H9 (cell line): ENCODE data around the gene DARS1. TPM values are rescaled to one million over a fixed set of nuclear protein-coding genes. Genes with fewer than 3 reads are reported as not detected.

ENCODE experiments used
- DNase-seq: peaks from one replicate; pipeline ENCODE4 v3.0.0-alpha.2; 2017
- H2AFZ ChIP-seq: one replicate; pipeline ENCODE4 v1.6.1; 2013; ENCODE audit warnings: mild to moderate bottlenecking, low read length, control low read depth, moderate library complexity
- H2AK5ac ChIP-seq: 2 replicates; pipeline ENCODE4 v1.6.1; 2013; ENCODE audit warnings: low read length, control low read depth, mixed read lengths; ENCODE audit not compliant: insufficient read length
- H2BK120ac ChIP-seq: one replicate; pipeline ENCODE4 v1.6.1; 2013; ENCODE audit warnings: low read depth, mild to moderate bottlenecking, low read length, control low read depth, inconsistent platforms; ENCODE audit not compliant: poor library complexity, severe bottlenecking
- H2BK12ac ChIP-seq: 2 replicates; pipeline ENCODE4 v1.6.1; 2013; ENCODE audit warnings: low read length, control low read depth, mixed read lengths, low read depth; ENCODE audit not compliant: insufficient read length
- H2BK15ac ChIP-seq: 2 replicates; pipeline ENCODE4 v1.6.1; 2013; ENCODE audit warnings: low read depth, low read length, control low read depth
- H2BK20ac ChIP-seq: one replicate; pipeline ENCODE4 v1.6.1; 2013; ENCODE audit warnings: low read depth, mild to moderate bottlenecking, low read length, control low read depth, inconsistent platforms; ENCODE audit not compliant: poor library complexity, severe bottlenecking
- H2BK5ac ChIP-seq: 2 replicates; pipeline ENCODE4 v1.6.1; 2013; ENCODE audit warnings: low read length, control low read depth, mixed read lengths; ENCODE audit not compliant: insufficient read length
- H3K14ac ChIP-seq: 2 replicates; pipeline ENCODE4 v1.6.1; 2013; ENCODE audit warnings: low read length, control low read depth; ENCODE audit not compliant: insufficient read depth
- H3K18ac ChIP-seq: 2 replicates; pipeline ENCODE4 v1.6.1; 2013; ENCODE audit warnings: low read depth, mild to moderate bottlenecking, mixed read lengths, low read length, control low read depth; ENCODE audit not compliant: insufficient read length
- H3K23ac ChIP-seq: 2 replicates; pipeline ENCODE4 v1.6.1; 2013; ENCODE audit warnings: low read length, control low read depth, mixed read lengths, low read depth; ENCODE audit not compliant: insufficient read length
- H3K23me2 ChIP-seq: 2 replicates; pipeline ENCODE4 v1.6.1; 2013; ENCODE audit warnings: low read depth, mild to moderate bottlenecking, mixed read lengths, low read length, control low read depth; ENCODE audit not compliant: insufficient read length, poor library complexity, severe bottlenecking
- H3K27ac ChIP-seq: 2 replicates; pipeline ENCODE4 v1.5.1; 2013; ENCODE audit warnings: low read length, control low read depth, mixed read lengths, low read depth; ENCODE audit not compliant: insufficient read length
- H3K27me3 ChIP-seq: 2 replicates; pipeline ENCODE4 v1.6.1; 2013; ENCODE audit warnings: low read length, control low read depth, inconsistent platforms; ENCODE audit not compliant: insufficient read depth
- H3K4ac ChIP-seq: 2 replicates; pipeline ENCODE4 v1.6.1; 2013; ENCODE audit warnings: low read depth, mild to moderate bottlenecking, control low read depth, inconsistent platforms, low read length, moderate library complexity
- H3K4me1 ChIP-seq: 2 replicates; pipeline ENCODE4 v1.6.1; 2013; ENCODE audit warnings: low read length, control low read depth, inconsistent platforms; ENCODE audit not compliant: insufficient read depth
- H3K4me2 ChIP-seq: 2 replicates; pipeline ENCODE4 v1.6.1; 2013; ENCODE audit warnings: low read length, control low read depth, mixed read lengths; ENCODE audit not compliant: insufficient read length, insufficient read depth
- H3K56ac ChIP-seq: 2 replicates; pipeline ENCODE4 v1.6.1; 2013; ENCODE audit warnings: low read depth, mild to moderate bottlenecking, mixed read lengths, low read length, control low read depth; ENCODE audit not compliant: insufficient read length
- H3K79me1 ChIP-seq: 2 replicates; pipeline ENCODE4 v1.6.1; 2013; ENCODE audit warnings: low read depth, mild to moderate bottlenecking, moderate library complexity, low read length, control low read depth, inconsistent platforms; ENCODE audit not compliant: insufficient read depth, poor library complexity, severe bottlenecking
- H3K79me2 ChIP-seq: 2 replicates; pipeline ENCODE4 v1.6.1; 2013; ENCODE audit warnings: low read length, control low read depth, inconsistent platforms; ENCODE audit not compliant: insufficient read depth
- H3K9ac ChIP-seq: 2 replicates; pipeline ENCODE4 v1.6.1; 2013; ENCODE audit warnings: low read length, control low read depth, mixed read lengths; ENCODE audit not compliant: insufficient read length; ENCODE audit errors: extremely low read depth
- H3K9me3 ChIP-seq: one replicate; pipeline ENCODE4 v1.6.1; 2013; ENCODE audit warnings: low read depth, low read length, inconsistent platforms; ENCODE audit not compliant: control insufficient read depth
- H3T11ph ChIP-seq: one replicate; pipeline ENCODE4 v1.6.1; 2013; ENCODE audit warnings: mild to moderate bottlenecking, low read length, control low read depth, inconsistent platforms
- H4K20me1 ChIP-seq: one replicate; pipeline ENCODE4 v1.6.1; 2013; ENCODE audit not compliant: control insufficient read depth, insufficient read length, insufficient read depth
- H4K5ac ChIP-seq: 2 replicates; pipeline ENCODE4 v1.6.1; 2013; ENCODE audit warnings: low read depth, mild to moderate bottlenecking, mixed read lengths, low read length, control low read depth; ENCODE audit not compliant: insufficient read length
- H4K8ac ChIP-seq: replicated peaks from 2 replicates; pipeline ENCODE4 v1.6.1; 2013; ENCODE audit warnings: low read length, control low read depth, mixed read lengths, low read depth; ENCODE audit not compliant: insufficient read length
- H4K91ac ChIP-seq: 2 replicates; pipeline ENCODE4 v1.6.1; 2013; ENCODE audit warnings: low read depth, mild to moderate bottlenecking, moderate library complexity, mixed read lengths, low read length, control low read depth; ENCODE audit not compliant: insufficient read length
- H3K27ac Mint-ChIP-seq, 3 experiments: 2 replicates in 2 of 3; 3 replicates in 1 of 3; pipeline ENCODE4 v1.8.0; 2020 to 2021; ENCODE audit warnings: mixed read lengths in 3 of 3, mild to moderate bottlenecking in 1 of 3, moderate library complexity in 1 of 3
- H3K27me3 Mint-ChIP-seq: 2 replicates; pipeline ENCODE4 v1.8.0; 2021; ENCODE audit warnings: low read depth, mild to moderate bottlenecking, moderate library complexity, mixed read lengths
- H3K36me3 Mint-ChIP-seq, 3 experiments: 2 replicates in 2 of 3; 3 replicates in 1 of 3; pipeline ENCODE4 v1.8.0; 2020 to 2021; ENCODE audit warnings: low read depth in 3 of 3, mixed read lengths in 3 of 3; ENCODE audit not compliant: insufficient read depth in 1 of 3
- H3K4me1 Mint-ChIP-seq, 2 experiments: 2 replicates each; pipeline ENCODE4 v1.8.0; 2020; ENCODE audit warnings: mixed read lengths in 2 of 2
- H3K4me3 Mint-ChIP-seq, 2 experiments: 2 replicates in 1 of 2; 3 replicates in 1 of 2; pipeline ENCODE4 v1.8.0; 2020 to 2021; ENCODE audit warnings: mild to moderate bottlenecking in 2 of 2, mixed read lengths in 2 of 2, moderate library complexity in 1 of 2
- H3K9me3 Mint-ChIP-seq, 2 experiments: 2 replicates in 1 of 2; 3 replicates in 1 of 2; pipeline ENCODE4 v1.8.0; 2020; ENCODE audit warnings: mild to moderate bottlenecking in 2 of 2, mixed read lengths in 2 of 2, moderate library complexity in 1 of 2
- total RNA-seq: library from RNA; stranded (reverse); gene quantifications from 2 replicates; pipeline ENCODE4 v1.2.1, GENCODE V29; 2021
- TF ChIP-seq, protein P1 (sequence below): fragments of 200-600 bp; sonication (generic); conservative IDR thresholded peaks from 3 replicates; pipeline ENCODE4 v1.8.0; 2021; ENCODE audit warnings: antibody characterized with exemption, mild to moderate bottlenecking

The DARS1 gene
- total RNA-seq, 1 experiment from 2014 or later, result 117 TPM

DNA sequence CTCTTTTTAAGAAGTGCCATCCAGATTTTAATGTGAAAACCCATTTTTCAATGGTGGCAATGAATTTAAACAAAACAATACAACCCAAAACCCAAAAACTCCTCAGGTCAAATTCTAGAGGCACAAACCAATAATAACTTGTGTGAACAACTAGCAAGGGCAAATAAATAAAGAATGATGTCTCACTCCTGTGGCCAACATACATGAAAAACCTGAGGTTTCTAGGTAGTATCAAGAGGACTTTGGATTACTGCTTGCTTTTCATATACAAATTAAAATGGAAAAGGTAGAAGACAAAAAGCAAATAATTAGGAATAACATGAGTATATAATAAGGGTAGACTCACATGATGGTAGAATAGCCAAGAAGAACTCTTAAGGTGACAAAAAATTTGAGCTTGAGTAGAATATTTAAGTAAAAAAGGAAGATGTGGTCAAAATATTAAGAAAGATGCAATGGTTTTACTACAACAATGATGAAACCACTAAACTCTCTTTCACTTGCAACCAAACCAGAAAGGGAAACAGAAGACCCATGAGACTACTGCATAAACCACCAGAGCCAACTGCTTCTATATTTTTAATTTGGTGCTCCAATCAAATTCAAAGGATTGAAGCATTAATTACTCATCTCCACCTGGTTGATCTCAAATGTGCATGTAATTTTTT lies 53.5 kb downstream of the DARS1 start:
- H3K4ac ChIP-seq, result no peak overlapping the region
- no peak overlapping the region for H2BK20ac ChIP-seq
- no peak overlapping the region for H2AFZ ChIP-seq
- TF ChIP-seq, protein P1, sequence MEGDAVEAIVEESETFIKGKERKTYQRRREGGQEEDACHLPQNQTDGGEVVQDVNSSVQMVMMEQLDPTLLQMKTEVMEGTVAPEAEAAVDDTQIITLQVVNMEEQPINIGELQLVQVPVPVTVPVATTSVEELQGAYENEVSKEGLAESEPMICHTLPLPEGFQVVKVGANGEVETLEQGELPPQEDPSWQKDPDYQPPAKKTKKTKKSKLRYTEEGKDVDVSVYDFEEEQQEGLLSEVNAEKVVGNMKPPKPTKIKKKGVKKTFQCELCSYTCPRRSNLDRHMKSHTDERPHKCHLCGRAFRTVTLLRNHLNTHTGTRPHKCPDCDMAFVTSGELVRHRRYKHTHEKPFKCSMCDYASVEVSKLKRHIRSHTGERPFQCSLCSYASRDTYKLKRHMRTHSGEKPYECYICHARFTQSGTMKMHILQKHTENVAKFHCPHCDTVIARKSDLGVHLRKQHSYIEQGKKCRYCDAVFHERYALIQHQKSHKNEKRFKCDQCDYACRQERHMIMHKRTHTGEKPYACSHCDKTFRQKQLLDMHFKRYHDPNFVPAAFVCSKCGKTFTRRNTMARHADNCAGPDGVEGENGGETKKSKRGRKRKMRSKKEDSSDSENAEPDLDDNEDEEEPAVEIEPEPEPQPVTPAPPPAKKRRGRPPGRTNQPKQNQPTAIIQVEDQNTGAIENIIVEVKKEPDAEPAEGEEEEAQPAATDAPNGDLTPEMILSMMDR, result no peak
- H3K56ac ChIP-seq, result no peak overlapping the region
- H4K5ac ChIP-seq, result no peak overlapping the region
- H2BK15ac ChIP-seq, result no peak overlapping the region
- no peak overlapping the region for H4K91ac ChIP-seq
- H2BK5ac ChIP-seq, result no peak overlapping the region
- Mint-ChIP-seq H3K27ac (0 out of 7 replicates have a peak overlapping the region, but pooled peaks of 1 of the 3 experiments have one; percentile 40), H3K4me1 (peaks cover 5 to 7% of the 10 kb centered on the region in 2 experiments; a peak in 2 of 4 replicates), H3K27me3 (no peaks in the 10 kb centered on the region), H3K9me3 (no peaks in the 10 kb centered on the region), H3K4me3 (no peak overlapping the region), H3K36me3 (peaks cover 8 to 61% (median 41%) of the 10 kb centered on the region in 3 experiments; a peak in 6 of 7 replicates)
- H3K23me2 ChIP-seq, result no peaks in the 10 kb centered on the region
- no peak overlapping the region for H3K9ac ChIP-seq
- no peak overlapping the region for H4K8ac ChIP-seq
- H2BK12ac ChIP-seq, result no peak overlapping the region
- H3K79me2 ChIP-seq, result no peaks in the 10 kb centered on the region
- H3K9me3 ChIP-seq, result no peaks in the 10 kb centered on the region
- peaks cover 5% of the 10 kb centered on the region for H3K79me1 ChIP-seq
- H3K18ac ChIP-seq, result no peak overlapping the region
- no peak overlapping the region for H3K4me2 ChIP-seq
- no peaks in the 10 kb centered on the region for H4K20me1 ChIP-seq
- no peak for DNase-seq
- no peaks in the 10 kb centered on the region for H3K27me3 ChIP-seq
- H3K4me1 ChIP-seq, result no peaks in the 10 kb centered on the region
- H2BK120ac ChIP-seq, result no peak overlapping the region
- no peak overlapping the region for H3T11ph ChIP-seq
- no peak overlapping the region for H3K14ac ChIP-seq
- no peak overlapping the region for H3K23ac ChIP-seq
- no peak overlapping the region for H2AK5ac ChIP-seq
- no peak overlapping the region for H3K27ac ChIP-seq
